BE2C (cell line): ENCODE measurements around the gene CACTIN.

Source experiments
- DNase-seq: peaks from one replicate; pipeline ENCODE4 v3.0.0-alpha.2; 2020
- H3K27me3 ChIP-seq: fragments of 250-450 bp; sonication (Bioruptor Pico); 2 replicates; pipeline ENCODE4 v1.5.1; 2020; ENCODE audit warnings: mild to moderate bottlenecking
- H3K36me3 ChIP-seq: fragments of 250-450 bp; sonication (Bioruptor Pico); 2 replicates; pipeline ENCODE4 v1.5.1; 2020; ENCODE audit warnings: mild to moderate bottlenecking
- H3K4me1 ChIP-seq: fragments of 250-450 bp; sonication (Bioruptor Pico); 2 replicates; pipeline ENCODE4 v1.5.1; 2020
- H3K4me3 ChIP-seq: 2 replicates; pipeline ENCODE4 v1.5.1; 2011; ENCODE audit warnings: low read depth, low read length
- H3K9me3 ChIP-seq: fragments of 250-450 bp; sonication (Bioruptor Pico); 2 replicates; pipeline ENCODE4 v1.5.1; 2020
- CTCF ChIP-seq: IDR thresholded peaks from 2 replicates; pipeline ENCODE4 v1.5.1; 2012; ENCODE audit warnings: mild to moderate bottlenecking, low read depth, low read length

CACTIN gene

DNA sequence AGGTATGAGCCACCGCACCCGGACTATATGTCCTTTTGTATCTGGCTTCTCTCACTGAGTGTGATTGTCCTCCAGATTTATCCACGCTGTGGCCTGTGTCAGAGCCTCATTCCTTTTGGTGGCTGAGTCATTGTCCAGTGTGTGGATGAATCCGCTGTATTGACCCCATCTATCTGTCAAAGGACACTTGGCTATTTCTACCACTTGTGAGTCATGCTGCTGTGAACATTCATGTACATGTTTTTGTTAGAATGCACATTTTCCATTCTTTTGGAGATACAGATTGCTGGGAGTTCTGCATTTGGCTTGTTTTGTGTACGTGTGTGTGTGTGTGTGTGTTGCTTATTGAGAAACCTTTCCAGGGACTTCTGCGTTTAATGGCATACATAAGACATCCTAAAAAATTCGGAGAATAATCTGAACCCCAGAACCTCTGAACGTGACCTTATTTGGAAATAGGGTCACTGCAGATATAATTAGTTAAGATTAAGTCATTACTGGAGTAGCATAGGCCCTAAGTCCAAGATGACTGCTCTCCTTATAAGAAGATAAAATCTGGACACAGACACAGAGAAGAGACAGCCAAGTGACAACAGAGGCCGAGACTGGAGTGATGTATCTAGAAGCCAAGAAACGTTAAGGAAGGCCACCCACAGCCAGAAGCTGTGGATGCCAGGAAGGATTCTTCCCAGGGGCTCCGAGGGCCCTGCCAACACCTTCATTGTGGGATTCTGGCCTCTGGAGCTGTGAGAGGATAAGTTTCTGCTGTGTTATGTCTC is 46.2 kb downstream of the CACTIN start:
- H3K9me3 ChIP-seq: no peaks in the 10 kb centered on the region
- TF ChIP-seq CTCF: no peak
- H3K4me1 ChIP-seq: peaks cover 10% of the 10 kb centered on the region
- peaks cover 1% of the 10 kb centered on the region; the same call in 1 of the 2 replicates for H3K36me3 ChIP-seq
- peaks cover 20% of the 10 kb centered on the region for H3K27me3 ChIP-seq
- no peak for DNase-seq
- H3K4me3 ChIP-seq: no peak overlapping the region

DNA sequence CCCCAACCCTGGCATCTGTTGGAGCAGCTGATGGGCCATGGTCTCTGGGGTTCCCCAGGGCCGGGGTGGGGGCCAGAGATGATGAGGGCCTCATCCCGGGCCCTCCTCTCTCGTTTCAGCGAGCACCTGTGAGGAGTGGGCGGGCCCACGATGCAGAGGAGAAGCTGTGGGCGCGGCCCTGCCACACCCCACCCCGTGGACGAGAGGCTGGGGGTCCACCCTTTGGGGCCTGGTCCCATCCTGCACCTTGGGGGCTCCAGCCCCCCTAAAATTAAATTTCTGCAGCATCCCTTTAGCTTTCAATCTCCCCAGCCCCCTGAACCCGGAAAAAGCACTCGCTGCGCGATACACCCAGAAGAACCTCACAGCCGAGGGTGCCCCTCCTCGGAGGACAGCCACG is 48.2 kb downstream of the CACTIN start:
- H3K27me3 ChIP-seq: peaks cover 3% of the 10 kb centered on the region
- H3K36me3 ChIP-seq: peaks cover 7% of the 10 kb centered on the region; the same call in 1 of the 2 replicates
- no peak overlapping the region for H3K4me3 ChIP-seq

DNA sequence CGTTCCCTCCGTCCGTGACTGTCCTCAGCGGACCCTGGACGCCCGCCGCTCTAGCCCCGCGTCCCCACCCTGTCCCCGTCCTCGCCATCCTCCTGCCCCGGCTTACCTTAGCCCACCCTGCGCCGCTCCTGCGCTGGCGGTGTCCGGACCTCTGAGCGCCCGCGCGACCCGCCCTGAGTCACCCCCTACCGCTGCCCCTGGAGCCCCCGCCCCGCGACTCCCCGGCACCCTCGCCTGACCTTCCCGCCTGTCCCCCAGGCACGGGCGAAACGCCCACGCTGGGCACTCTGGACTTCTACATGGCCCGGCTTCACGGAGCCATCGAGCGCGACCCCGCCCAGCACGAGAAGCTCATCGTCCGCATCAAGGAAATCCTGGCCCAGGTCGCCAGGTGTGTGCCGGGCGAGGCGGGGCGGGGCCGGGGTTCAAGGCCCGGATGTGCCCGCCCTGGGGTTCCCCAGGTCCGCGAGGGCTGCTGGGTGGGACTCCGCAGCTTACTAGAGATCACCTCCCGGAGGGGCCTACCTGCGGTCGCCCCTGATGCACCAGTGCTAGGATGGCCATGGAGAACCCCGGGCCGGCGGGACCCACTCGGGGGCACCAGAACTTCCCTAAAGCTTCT is 48.8 kb downstream of the CACTIN start:
- H3K4me3 ChIP-seq: no peak overlapping the region
- DNase-seq: no peak
- TF ChIP-seq CTCF: no peak
- no peaks in the 10 kb centered on the region for H3K9me3 ChIP-seq
- H3K36me3 ChIP-seq: peaks cover 7% of the 10 kb centered on the region; the same call in 1 of the 2 replicates
- no peaks in the 10 kb centered on the region for H3K27me3 ChIP-seq
- H3K4me1 ChIP-seq: peaks cover 10% of the 10 kb centered on the region

More for the DNA sequence above, 48.2 kb downstream of the CACTIN start:
- peaks cover 10% of the 10 kb centered on the region for H3K4me1 ChIP-seq
- no peak for TF ChIP-seq CTCF
- no peak for DNase-seq
- no peaks in the 10 kb centered on the region for H3K9me3 ChIP-seq

- Histone ChIP-seq H3K36me3 (peaks cover 7% of the 10 kb centered on the region; the same call in 1 of the 2 replicates), H3K9me3 (no peaks in the 10 kb centered on the region), H3K4me1 (peaks cover 14% of the 10 kb centered on the region), H3K4me3 (peak overlapping the region; percentile 53), H3K27me3 (no peaks in the 10 kb centered on the region)
- peak; percentile 89 for DNase-seq
- TF ChIP-seq CTCF: no peak
Observed at GRCh38 chr19:3576696-3577443, 49.7 kb downstream of the CACTIN start.

DNA sequence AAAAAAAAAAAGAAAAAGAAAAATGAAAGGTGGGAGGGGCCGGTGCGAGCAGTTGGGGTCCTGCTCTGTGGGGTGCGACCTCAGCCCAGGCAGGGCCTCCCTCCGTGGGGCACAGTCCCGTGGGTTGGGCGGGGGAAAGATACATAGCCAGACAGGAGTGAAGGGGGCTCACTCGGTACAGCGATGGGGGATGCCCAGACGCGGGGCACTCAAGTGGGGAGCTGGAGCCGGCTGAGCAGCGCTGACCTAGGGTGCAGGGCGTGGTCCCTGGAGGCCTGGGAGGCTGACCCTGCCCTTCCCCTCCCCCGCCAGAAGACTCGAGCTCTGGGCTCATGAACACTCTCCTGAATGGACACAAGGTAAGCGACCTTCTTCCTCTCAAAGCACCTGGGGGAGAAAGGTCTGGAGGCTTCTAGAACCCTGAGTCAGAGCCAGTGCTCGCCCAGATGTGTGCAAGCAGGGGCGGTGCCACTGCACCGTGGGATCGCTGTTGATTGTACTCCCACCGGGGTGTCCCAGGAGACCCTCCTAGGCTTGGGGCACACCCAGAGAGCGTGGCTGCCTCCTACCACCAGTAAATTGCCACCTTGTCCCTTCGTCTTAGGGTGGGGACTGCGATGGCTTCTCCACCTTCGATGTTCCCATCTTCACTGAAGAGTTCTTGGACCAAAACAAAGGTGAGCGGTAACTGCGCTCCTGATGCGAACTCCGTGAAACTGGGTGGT is 50.5 kb downstream of the CACTIN start:
- Histone ChIP-seq H3K9me3 (no peaks in the 10 kb centered on the region), H3K4me3 (peak overlapping the region; percentile 53), H3K36me3 (peaks cover 7% of the 10 kb centered on the region; the same call in 1 of the 2 replicates), H3K27me3 (no peaks in the 10 kb centered on the region), H3K4me1 (peaks cover 14% of the 10 kb centered on the region)
- DNase-seq: no peak
- TF ChIP-seq CTCF: no peak
